ENCODE measurements around the gene CPNE7.

- TF ChIP-seq CTCF (conservative IDR thresholded peaks at IDR 0.05 in 1 of 2, IDR thresholded peaks at IDR 0.05 in 1 of 2; ENCODE audit: low read depth in 1 of 2, low read length in 2 of 2), result no peak
- TF ChIP-seq EZH2 (IDR thresholded peaks at IDR 0.05; ENCODE audit: low read length, missing control alignments), result no peak
These were observed 13.8 kb downstream of the CPNE7 start for GRCh38 chr16:89589241-89589926.
